PC-3 (cell line): ENCODE data around the gene FAM83G. TPM values are rescaled to one million over a fixed set of nuclear protein-coding genes. Genes with fewer than 3 reads are reported as not detected.

ENCODE experiments used
- ATAC-seq: fragments of 200-7000 bp; cut with Tn5 transposase; 2 replicates; pipeline ENCODE4 v1.9.1; 2020; ENCODE audit warnings: mild to moderate bottlenecking, moderate library complexity
- BruUV-seq: library from RNA; stranded (reverse); fragments of 400-500 nt; replicated peaks from 2 replicates; lab custom pipeline; 2021; lab: Mats Ljungman, UMichigan
- CTCF ChIA-PET: fragments of 300-600 bp; sonication (Branson Sonifier 250); formaldehyde crosslinking; loops from one replicate; lab custom pipeline; 2022; ENCODE audit warnings: antibody characterized with exemption; lab: Charles Lee
- POLR2A ChIA-PET: fragments of 300-600 bp; sonication (Branson Sonifier 250); formaldehyde crosslinking; loops from one replicate; lab custom pipeline; 2022; ENCODE audit warnings: antibody characterized with exemption; ENCODE audit not compliant: unreplicated experiment; lab: Charles Lee
- DNase-seq: peaks from one replicate; pipeline ENCODE4 v3.0.0-alpha.2; 2015
- H2AFZ ChIP-seq: fragments of 300-600 bp; sonication (generic); 2 replicates; pipeline ENCODE4 v1.6.0; 2016; ENCODE audit warnings: antibody characterized with exemption, low read length
- H3F3A ChIP-seq: fragments of 300-600 bp; sonication (generic); one replicate; pipeline ENCODE4 v1.6.0; 2017; ENCODE audit warnings: antibody characterized with exemption, low read length, control low read depth, mild to moderate bottlenecking; ENCODE audit not compliant: unreplicated experiment
- H3K27ac ChIP-seq: fragments of 300-600 bp; sonication (generic); 2 replicates; pipeline ENCODE4 v1.5.1; 2016; ENCODE audit warnings: mild to moderate bottlenecking, low read length
- H3K27me3 ChIP-seq: fragments of 300-600 bp; sonication (generic); 2 replicates; pipeline ENCODE4 v1.6.1; 2016; ENCODE audit warnings: low read length, mixed read lengths
- H3K36me3 ChIP-seq: fragments of 300-600 bp; sonication (generic); 2 replicates; pipeline ENCODE4 v1.6.1; 2016; ENCODE audit warnings: low read depth, mixed run types, low read length, mixed read lengths
- H3K4me1 ChIP-seq: fragments of 300-600 bp; sonication (generic); 2 replicates; pipeline ENCODE4 v1.5.1; 2016; ENCODE audit warnings: low read length; ENCODE audit not compliant: insufficient read depth
- H3K4me2 ChIP-seq: fragments of 300-600 bp; sonication (generic); 2 replicates; pipeline ENCODE4 v1.6.0; 2016; ENCODE audit warnings: low read length
- H3K4me3 ChIP-seq: fragments of 300-600 bp; sonication (generic); 2 replicates; pipeline ENCODE4 v1.5.1; 2016; ENCODE audit warnings: mild to moderate bottlenecking, low read length, mixed read lengths
- H3K79me2 ChIP-seq: fragments of 300-600 bp; sonication (generic); 2 replicates; pipeline ENCODE4 v1.6.1; 2017; ENCODE audit warnings: low read length, mixed read lengths
- H3K9ac ChIP-seq: fragments of 300-600 bp; sonication (generic); 2 replicates; pipeline ENCODE4 v1.6.0; 2016; ENCODE audit warnings: mild to moderate bottlenecking, low read length
- H3K9me2 ChIP-seq: fragments of 300-600 bp; sonication (generic); replicated peaks from 2 replicates; pipeline ENCODE4 v1.6.1; 2016; ENCODE audit warnings: mixed run types, low read length, mixed read lengths
- H3K9me3 ChIP-seq: fragments of 300-600 bp; sonication (generic); 2 replicates; pipeline ENCODE4 v1.6.1; 2016; ENCODE audit warnings: low read length, mixed read lengths
- H4K20me1 ChIP-seq: fragments of 300-600 bp; sonication (generic); 2 replicates; pipeline ENCODE4 v1.6.1; 2016; ENCODE audit warnings: low read length, mixed read lengths
- CTCF ChIP-seq: fragments of 300-600 bp; sonication (generic); conservative IDR thresholded peaks from 2 replicates; pipeline ENCODE4 v1.5.1; 2017; ENCODE audit warnings: antibody characterized with exemption, low read depth, mild to moderate bottlenecking, low read length
- EZH2 ChIP-seq: fragments of 300-600 bp; sonication (generic); IDR thresholded peaks from one replicate; pipeline ENCODE4 v1.6.1; 2017; ENCODE audit warnings: antibody characterized with exemption, mild to moderate bottlenecking, low read length; ENCODE audit not compliant: unreplicated experiment
- EZH2phosphoT487 ChIP-seq: fragments of 300-600 bp; sonication (generic); IDR thresholded peaks from 2 replicates; pipeline ENCODE4 v1.6.1; 2018; ENCODE audit warnings: mild to moderate bottlenecking, antibody characterized with exemption, low read length, borderline replicate concordance
- intact Hi-C: fragments of 100-400 bp; cut with micrococcal nuclease; formaldehyde crosslinking; loops from 2 replicates; pipeline ENCODE4 v1.9.0; 2023
- total RNA-seq: library from RNA; depleted of rRNA; stranded (reverse); fragments of >200 nt; gene quantifications from 2 replicates; pipeline ENCODE4 v1.2.3, GENCODE V29; 2014

Gene FAM83G
- total RNA-seq, 1 experiment from 2014 or later = 0.26 TPM

- BruUV-seq = no TSS peak
- no peak for TF ChIP-seq EZH2phosphoT487
- TF ChIP-seq EZH2 = no peak
- TF ChIP-seq CTCF = no peak
- no peak; the same call in 1 of the 2 replicates for ATAC-seq
- no peaks in the 10 kb centered on the region for H3K79me2 ChIP-seq
- H3F3A ChIP-seq = no peaks in the 10 kb centered on the region
- H4K20me1 ChIP-seq = no peaks in the 10 kb centered on the region
- intact Hi-C loops = no loop called here
- H3K9me3 ChIP-seq = no peaks in the 10 kb centered on the region
- no peak overlapping the region for H3K4me3 ChIP-seq
- H3K4me2 ChIP-seq = no peak overlapping the region
- peaks cover 6% of the 10 kb centered on the region for H3K4me1 ChIP-seq
- DNase-seq = peak; percentile 53
- H3K9ac ChIP-seq = no peak overlapping the region
- H3K27ac ChIP-seq = no peak overlapping the region
- no peaks in the 10 kb centered on the region for H3K36me3 ChIP-seq
- POLR2A ChIA-PET = no interaction called here
- no peaks in the 10 kb centered on the region for H3K9me2 ChIP-seq
- no peak overlapping the region for H2AFZ ChIP-seq
- CTCF ChIA-PET = no interaction called here
- H3K27me3 ChIP-seq = no peaks in the 10 kb centered on the region
Measured at GRCh38 chr17:18974407-18975149, 30.0 kb downstream of the FAM83G start.

- DNase-seq (no peak), ATAC-seq (no peak)
- Histone ChIP-seq H3K27me3 (no peaks in the 10 kb centered on the region), H3F3A (no peaks in the 10 kb centered on the region), H3K9me2 (no peaks in the 10 kb centered on the region), H4K20me1 (no peaks in the 10 kb centered on the region), H3K4me2 (no peak overlapping the region), H3K9ac (no peak overlapping the region), H3K4me3 (no peak overlapping the region), H3K4me1 (peaks cover 29% of the 10 kb centered on the region), H3K27ac (no peak overlapping the region), H2AFZ (no peak overlapping the region), H3K36me3 (no peaks in the 10 kb centered on the region), H3K9me3 (no peaks in the 10 kb centered on the region), H3K79me2 (no peaks in the 10 kb centered on the region)
- POLR2A ChIA-PET = no interaction called here
- CTCF ChIA-PET = no interaction called here
- BruUV-seq = no TSS peak
- TF ChIP-seq EZH2phosphoT487 (no peak), CTCF (no peak), EZH2 (no peak)
- intact Hi-C loops = no loop called here
Measured at GRCh38 chr17:18971801-18972200, 32.8 kb downstream of the FAM83G start.
